WTC11 (cell line): ENCODE results near the gene MYO18A. TPM values are rescaled to one million over a fixed set of nuclear protein-coding genes. Genes with fewer than 3 reads are reported as not detected.

ENCODE experiments used
- ATAC-seq: fragments of 200-7000 bp; cut with Tn5 transposase; 2 replicates; pipeline ENCODE4 v1.10.0; 2021; ENCODE audit warnings: mild to moderate bottlenecking, moderate library complexity
- CTCF ChIA-PET: fragments of 300-600 bp; sonication (Branson Sonifier 250); formaldehyde crosslinking; loops from one replicate; lab custom pipeline; 2021; ENCODE audit warnings: antibody characterized with exemption; lab: Charles Lee
- POLR2A ChIA-PET: fragments of 350-600 bp; sonication (Branson Sonifier 250); formaldehyde crosslinking; loops from one replicate; lab custom pipeline; 2021; ENCODE audit warnings: antibody characterized with exemption; lab: Charles Lee
- DNase-seq: peaks from one replicate; pipeline ENCODE4 v3.0.0; 2021; ENCODE audit warnings: low spot score
- H3K27ac Mint-ChIP-seq: 2 replicates; pipeline ENCODE4 v1.8.0; 2021; ENCODE audit warnings: mixed read lengths
- H3K27me3 Mint-ChIP-seq: 2 replicates; pipeline ENCODE4 v1.8.0; 2021; ENCODE audit warnings: low read depth, mild to moderate bottlenecking, moderate library complexity, mixed read lengths
- H3K36me3 Mint-ChIP-seq: 2 replicates; pipeline ENCODE4 v1.8.0; 2021; ENCODE audit warnings: mixed read lengths
- H3K4me1 Mint-ChIP-seq: 2 replicates; pipeline ENCODE4 v1.8.0; 2022; ENCODE audit warnings: mixed read lengths
- H3K4me3 Mint-ChIP-seq: 2 replicates; pipeline ENCODE4 v1.8.0; 2021; ENCODE audit warnings: mild to moderate bottlenecking, moderate library complexity, mixed read lengths
- H3K9me3 Mint-ChIP-seq: 2 replicates; pipeline ENCODE4 v1.8.0; 2021; ENCODE audit warnings: mixed read lengths
- CTCF ChIP-seq: fragments of 200-600 bp; IDR thresholded peaks from 2 replicates; pipeline ENCODE4 v1.8.0; 2022; ENCODE audit warnings: antibody characterized with exemption
- E2F1 ChIP-seq: sonication (generic); formaldehyde crosslinking; IDR thresholded peaks from 2 replicates; pipeline ENCODE4 v1.8.0; 2022; ENCODE audit warnings: mild to moderate bottlenecking, missing genetic modification reagents
- ELF4 ChIP-seq: sonication (generic); formaldehyde crosslinking; IDR thresholded peaks from 2 replicates; pipeline ENCODE4 v1.8.1; 2022; ENCODE audit warnings: low read depth, mild to moderate bottlenecking, moderate library complexity, missing genetic modification reagents
- FOXJ3 ChIP-seq: sonication (generic); formaldehyde crosslinking; IDR thresholded peaks from 2 replicates; pipeline ENCODE4 v1.9.0; 2021; ENCODE audit warnings: missing genetic modification reagents, mild to moderate bottlenecking, borderline replicate concordance
- FOXK1 ChIP-seq: sonication (generic); formaldehyde crosslinking; IDR thresholded peaks from 2 replicates; pipeline ENCODE4 v1.8.0; 2022; ENCODE audit warnings: mild to moderate bottlenecking, moderate library complexity, missing genetic modification reagents
- FOXP1 ChIP-seq: sonication (generic); formaldehyde crosslinking; IDR thresholded peaks from 2 replicates; pipeline ENCODE4 v1.8.0; 2022; ENCODE audit warnings: missing genetic modification reagents, mild to moderate bottlenecking, moderate library complexity, borderline replicate concordance
- GABPB1 ChIP-seq: sonication (generic); formaldehyde crosslinking; IDR thresholded peaks from 2 replicates; pipeline ENCODE4 v1.8.1; 2023; ENCODE audit warnings: mild to moderate bottlenecking, missing genetic modification reagents
- JAZF1 ChIP-seq: fragments of 250-450 bp; sonication (Bioruptor Pico); IDR thresholded peaks from 2 replicates; pipeline ENCODE4 v1.9.0; 2021; ENCODE audit warnings: moderate library complexity, mild to moderate bottlenecking, inconsistent platforms
- MAX ChIP-seq: sonication (generic); formaldehyde crosslinking; IDR thresholded peaks from 2 replicates; pipeline ENCODE4 v1.8.0; 2022; ENCODE audit warnings: mild to moderate bottlenecking, missing genetic modification reagents
- MLX ChIP-seq: sonication (generic); formaldehyde crosslinking; IDR thresholded peaks from 2 replicates; pipeline ENCODE4 v1.8.1; 2023; ENCODE audit warnings: mild to moderate bottlenecking, missing genetic modification reagents, moderate library complexity
- MXD4 ChIP-seq: fragments of 250-450 bp; sonication (Bioruptor Pico); IDR thresholded peaks from 2 replicates; pipeline ENCODE4 v1.8.0; 2021; ENCODE audit warnings: mild to moderate bottlenecking, moderate library complexity, borderline replicate concordance
- NFATC4 ChIP-seq: fragments of 250-450 bp; sonication (Bioruptor Pico); IDR thresholded peaks from 2 replicates; pipeline ENCODE4 v1.9.0; 2021; ENCODE audit warnings: mild to moderate bottlenecking
- SMAD3 ChIP-seq: sonication (generic); formaldehyde crosslinking; IDR thresholded peaks from 2 replicates; pipeline ENCODE4 v1.8.0; 2022; ENCODE audit warnings: missing genetic modification reagents, mild to moderate bottlenecking, borderline replicate concordance
- SMAD4 ChIP-seq: sonication (generic); formaldehyde crosslinking; IDR thresholded peaks from 2 replicates; pipeline ENCODE4 v1.8.0; 2022; ENCODE audit warnings: mild to moderate bottlenecking, missing genetic modification reagents
- SP1 ChIP-seq: sonication (generic); formaldehyde crosslinking; conservative IDR thresholded peaks from 2 replicates; pipeline ENCODE4 v1.8.1; 2022; ENCODE audit warnings: missing genetic modification reagents
- ZBTB43 ChIP-seq: sonication (generic); formaldehyde crosslinking; IDR thresholded peaks from 2 replicates; pipeline ENCODE4 v1.8.1; 2023; ENCODE audit warnings: mild to moderate bottlenecking, missing genetic modification reagents
- ZNF532 ChIP-seq: fragments of 250-450 bp; sonication (Bioruptor Pico); IDR thresholded peaks from 2 replicates; pipeline ENCODE4 v1.9.0; 2021; ENCODE audit warnings: mild to moderate bottlenecking, borderline replicate concordance
- ZSCAN18 ChIP-seq: fragments of 250-450 bp; sonication (Bioruptor Pico); IDR thresholded peaks from 2 replicates; pipeline ENCODE4 v2.1.2; 2022; ENCODE audit warnings: mild to moderate bottlenecking, moderate library complexity
- total RNA-seq: library from RNA; stranded (reverse); gene quantifications from 3 replicates; pipeline ENCODE4 v1.2.3, GENCODE V29; 2021

MYO18A gene
- total RNA-seq, 1 experiment from 2014 or later, result 54.9 TPM

GRCh38 chr17:29140631-29141513 lies 39.3 kb downstream of the MYO18A start:
- TF ChIP-seq CTCF (no peak), ZNF532 (CRISPR knock-in tag) (no peak), NFATC4 (CRISPR knock-in tag) (no peak), ZBTB43 (CRISPR knock-in tag) (no peak), MXD4 (CRISPR knock-in tag) (no peak), MLX (no peak), FOXJ3 (CRISPR knock-in tag) (no peak), MAX (CRISPR knock-in tag) (no peak), ELF4 (CRISPR knock-in tag) (no peak), SP1 (no peak), GABPB1 (CRISPR knock-in tag) (no peak), SMAD4 (no peak), ZSCAN18 (CRISPR knock-in tag) (no peak), JAZF1 (CRISPR knock-in tag) (no peak), SMAD3 (no peak), E2F1 (CRISPR knock-in tag) (no peak), FOXK1 (CRISPR knock-in tag) (no peak), FOXP1 (CRISPR knock-in tag) (no peak)
- Mint-ChIP-seq H3K4me1 (peaks cover 39% of the 10 kb centered on the region), H3K9me3 (no peaks in the 10 kb centered on the region), H3K4me3 (no peak overlapping the region), H3K27me3 (no peaks in the 10 kb centered on the region), H3K36me3 (no peaks in the 10 kb centered on the region), H3K27ac (peak overlapping the region; percentile 69; the same call in 1 of the 2 replicates)
- DNase-seq (no peak), ATAC-seq (no peak)
- ChIA-PET CTCF (interaction anchor here (0.6 to 5.7 kb wide), 14 partner anchors 8 to 476 kb away, joined by 3 to 79 read pairs (median 4); partner anchors contain the start of gene MYO18A), POLR2A (interaction anchor here (0.6 to 0.9 kb wide), 5 partner anchors 129 to 282 kb away, joined by 3 to 7 read pairs (median 3); no protein-coding TSS in a partner anchor)
